ENCODE measurements around the gene CTDSPL.

Gene CTDSPL

DNA sequence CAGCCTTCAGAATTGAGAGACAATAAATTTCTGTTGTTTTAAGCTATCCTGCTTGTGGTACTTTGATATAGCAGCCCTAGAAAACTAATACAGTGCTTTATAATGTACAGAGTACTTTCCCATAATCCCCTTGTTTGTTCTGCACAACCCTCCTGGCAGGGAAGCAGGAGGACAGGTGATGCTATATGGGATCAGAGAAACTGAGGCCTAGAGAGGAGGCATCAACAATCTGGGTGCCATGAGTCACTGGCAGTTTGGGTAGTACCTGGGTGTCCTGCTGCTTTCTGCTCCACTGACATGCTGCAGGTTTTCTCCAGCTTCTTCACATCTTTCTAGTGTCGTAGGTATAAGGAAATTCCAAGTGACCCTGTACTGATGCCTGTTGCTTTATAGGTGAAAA lies 55.0 kb downstream of the CTDSPL start:
- TF ChIP-seq YY1 (IDR thresholded peaks at IDR 0.05; ENCODE audit: insufficient read depth, insufficient read length) (no peak), ZNF274 (IDR thresholded peaks at IDR 0.05; ENCODE audit: low read depth, low read length) (no peak), SUZ12 (IDR thresholded peaks at IDR 0.05; ENCODE audit: extremely low read depth, insufficient read depth, insufficient read length) (no peak)

DNA sequence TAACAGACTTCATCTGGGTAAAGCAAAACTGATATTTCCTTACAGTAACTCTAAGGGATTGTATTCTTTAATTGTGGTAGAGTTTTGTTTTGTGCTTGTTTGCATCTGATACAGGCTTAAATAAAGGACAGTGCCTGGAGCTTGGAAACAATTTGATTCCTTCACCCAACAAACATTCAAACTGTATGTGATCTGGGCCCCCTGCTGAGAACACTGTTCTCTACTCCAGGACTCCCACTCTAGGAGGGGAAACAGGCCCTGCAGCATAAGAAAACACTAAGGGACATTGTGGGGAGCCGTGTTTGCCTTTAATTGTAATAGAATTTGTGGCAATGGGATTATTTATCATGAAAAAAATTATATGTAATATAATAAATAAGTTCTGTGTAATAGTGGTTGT lies 56.9 kb downstream of the CTDSPL start:
- TF ChIP-seq SUZ12 (IDR thresholded peaks at IDR 0.05; ENCODE audit: extremely low read depth, insufficient read depth, insufficient read length) (no peak), YY1 (IDR thresholded peaks at IDR 0.05; ENCODE audit: insufficient read depth, insufficient read length) (no peak), ZNF274 (IDR thresholded peaks at IDR 0.05; ENCODE audit: low read depth, low read length) (no peak)
- Histone ChIP-seq H3K36me3 (ENCODE audit: insufficient read depth, insufficient read length, low read length) (no peaks in the 10 kb centered on the region), H3K9me3 (ENCODE audit: insufficient read depth, low read length) (peaks cover 7% of the 10 kb centered on the region; the same call in 1 of the 2 replicates), H3K4me3 (ENCODE audit: insufficient read length, low read depth) (no peak overlapping the region), H3K4me1 (ENCODE audit: insufficient read depth, insufficient read length) (peaks cover 10% of the 10 kb centered on the region), H3K27me3 (ENCODE audit: insufficient read depth, insufficient read length) (no peaks in the 10 kb centered on the region), H3K9ac (ENCODE audit: insufficient read length, low read depth) (no peak overlapping the region)
- no peak for DNase-seq (ENCODE audit: low read depth, low spot score)

More for the DNA sequence above, 55.0 kb downstream of the CTDSPL start:
- Histone ChIP-seq H3K36me3 (ENCODE audit: insufficient read depth, insufficient read length, low read length) (peaks cover 10% of the 10 kb centered on the region), H3K4me3 (ENCODE audit: insufficient read length, low read depth) (no peak overlapping the region), H3K27me3 (ENCODE audit: insufficient read depth, insufficient read length) (no peaks in the 10 kb centered on the region), H3K9ac (ENCODE audit: insufficient read length, low read depth) (peak overlapping the region; percentile 4), H3K4me1 (ENCODE audit: insufficient read depth, insufficient read length) (peaks cover 4% of the 10 kb centered on the region), H3K9me3 (ENCODE audit: insufficient read depth, low read length) (peaks cover 7% of the 10 kb centered on the region; the same call in 1 of the 2 replicates)
- no peak for DNase-seq (ENCODE audit: low read depth, low spot score)

DNA sequence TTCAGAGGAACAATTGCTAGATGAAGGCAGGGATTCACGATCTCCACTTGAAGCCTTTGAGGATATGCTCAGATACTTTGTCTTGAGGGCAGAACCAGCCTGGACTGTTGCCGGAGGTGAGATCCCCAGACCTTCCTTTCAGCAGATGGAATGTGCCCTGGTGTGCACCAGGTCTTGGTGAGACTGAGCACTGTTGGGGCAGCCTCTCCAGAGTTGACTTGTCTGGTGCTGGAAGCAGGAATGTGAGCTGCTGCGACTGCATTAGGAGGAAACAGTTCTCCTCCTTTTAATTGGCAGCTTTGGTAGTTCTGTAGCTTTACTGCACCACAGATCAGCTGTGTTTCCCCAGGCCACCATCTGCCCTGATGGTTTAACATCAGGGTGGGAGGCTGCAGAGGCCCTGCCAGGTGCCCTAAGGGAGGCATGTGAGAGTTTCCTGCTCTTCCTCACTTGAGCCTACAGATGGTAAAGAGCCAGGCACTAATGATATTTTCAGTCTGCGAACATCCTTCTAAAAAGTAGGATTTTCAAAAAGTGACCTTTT lies 58.5 kb downstream of the CTDSPL start:
- Histone ChIP-seq H3K27me3 (ENCODE audit: insufficient read depth, insufficient read length) (no peaks in the 10 kb centered on the region), H3K4me1 (ENCODE audit: insufficient read depth, insufficient read length) (peaks cover 10% of the 10 kb centered on the region), H3K4me3 (ENCODE audit: insufficient read length, low read depth) (no peak overlapping the region), H3K9ac (ENCODE audit: insufficient read length, low read depth) (no peak overlapping the region), H3K9me3 (ENCODE audit: insufficient read depth, low read length) (peaks cover 1% of the 10 kb centered on the region; the same call in 1 of the 2 replicates), H3K36me3 (ENCODE audit: insufficient read depth, insufficient read length, low read length) (no peaks in the 10 kb centered on the region)
- TF ChIP-seq SUZ12 (IDR thresholded peaks at IDR 0.05; ENCODE audit: extremely low read depth, insufficient read depth, insufficient read length) (no peak), ZNF274 (IDR thresholded peaks at IDR 0.05; ENCODE audit: low read depth, low read length) (no peak), YY1 (IDR thresholded peaks at IDR 0.05; ENCODE audit: insufficient read depth, insufficient read length) (no peak)
- no peak for DNase-seq (ENCODE audit: low read depth, low spot score)

DNA sequence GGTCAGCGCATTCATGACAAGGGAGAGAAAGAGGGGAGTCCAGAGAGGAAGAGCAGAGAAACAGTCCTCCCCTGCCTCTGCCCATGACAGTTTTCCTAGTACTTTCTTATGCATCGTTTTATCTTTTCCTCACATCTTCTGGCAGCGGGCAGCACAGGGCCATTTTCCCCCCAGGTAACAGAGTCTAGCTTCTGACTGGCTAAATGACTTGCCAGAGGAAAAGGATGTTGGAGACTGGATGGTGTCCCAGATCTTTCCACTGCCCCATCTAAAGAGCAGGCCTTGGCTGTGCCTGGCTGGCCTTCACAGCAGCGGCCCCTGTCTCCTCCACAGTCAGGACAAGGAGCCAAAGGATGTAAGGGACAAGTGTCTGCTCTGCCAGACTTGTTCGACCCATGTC lies 59.3 kb downstream of the CTDSPL start:
- Histone ChIP-seq H3K9ac (ENCODE audit: insufficient read length, low read depth) (no peak overlapping the region), H3K4me1 (ENCODE audit: insufficient read depth, insufficient read length) (peaks cover 10% of the 10 kb centered on the region)

DNA sequence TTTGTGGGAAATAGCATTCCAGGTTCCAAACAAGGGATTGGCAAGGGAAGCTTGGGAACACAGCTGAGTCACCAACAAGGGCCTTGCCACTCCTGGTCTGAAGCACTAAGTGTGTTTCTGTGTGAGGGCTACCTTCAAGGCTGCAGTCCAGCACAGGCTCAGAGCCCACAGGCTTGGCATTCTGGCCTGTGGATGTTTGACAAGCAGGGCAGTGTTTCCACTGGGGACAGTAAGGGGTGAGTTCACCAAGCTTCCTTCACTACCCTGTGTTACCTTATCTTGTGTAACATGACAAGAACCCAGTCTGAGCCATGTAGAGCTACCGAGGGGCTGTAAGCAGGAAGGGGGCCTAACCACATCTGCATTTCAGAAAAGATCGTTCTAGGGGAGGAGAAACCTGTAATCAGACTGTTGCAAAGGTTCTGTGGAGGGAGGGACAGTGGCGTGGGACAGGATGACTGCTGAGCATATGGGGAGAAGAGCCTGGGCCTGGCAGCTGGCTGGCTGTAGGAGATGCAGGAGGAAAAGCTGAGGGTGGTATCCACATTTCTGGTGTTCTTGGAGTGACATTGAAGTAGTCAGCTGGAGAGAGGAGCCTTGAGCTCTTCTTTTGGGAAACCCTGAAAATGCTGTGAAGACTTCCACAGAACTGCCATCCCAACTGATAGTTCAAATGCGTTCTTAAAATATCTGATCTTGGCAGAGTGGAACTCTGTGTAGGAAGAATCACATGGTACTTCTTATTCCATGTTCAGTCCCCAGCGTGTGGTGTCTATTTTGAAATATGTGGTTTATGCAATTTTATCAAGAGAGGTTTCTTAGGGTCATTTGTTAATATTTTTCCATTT lies 61.3 kb downstream of the CTDSPL start:
- H3K4me3 ChIP-seq (ENCODE audit: insufficient read length, low read depth): no peak overlapping the region
- H3K9me3 ChIP-seq (ENCODE audit: insufficient read depth, low read length): no peaks in the 10 kb centered on the region
- no peak overlapping the region for H3K9ac ChIP-seq (ENCODE audit: insufficient read length, low read depth)
- H3K4me1 ChIP-seq (ENCODE audit: insufficient read depth, insufficient read length): peaks cover 10% of the 10 kb centered on the region
- TF ChIP-seq YY1 (IDR thresholded peaks at IDR 0.05; ENCODE audit: insufficient read depth, insufficient read length) (no peak), SUZ12 (IDR thresholded peaks at IDR 0.05; ENCODE audit: extremely low read depth, insufficient read depth, insufficient read length) (no peak), ZNF274 (IDR thresholded peaks at IDR 0.05; ENCODE audit: low read depth, low read length) (no peak)
- no peak for DNase-seq (ENCODE audit: low read depth, low spot score)
- H3K27me3 ChIP-seq (ENCODE audit: insufficient read depth, insufficient read length): no peaks in the 10 kb centered on the region
- no peaks in the 10 kb centered on the region for H3K36me3 ChIP-seq (ENCODE audit: insufficient read depth, insufficient read length, low read length)

More for the DNA sequence above, 59.3 kb downstream of the CTDSPL start:
- DNase-seq (ENCODE audit: low read depth, low spot score): no peak
- H3K4me3 ChIP-seq (ENCODE audit: insufficient read length, low read depth): no peak overlapping the region
- no peaks in the 10 kb centered on the region for H3K9me3 ChIP-seq (ENCODE audit: insufficient read depth, low read length)
- H3K27me3 ChIP-seq (ENCODE audit: insufficient read depth, insufficient read length): no peaks in the 10 kb centered on the region
- TF ChIP-seq SUZ12 (IDR thresholded peaks at IDR 0.05; ENCODE audit: extremely low read depth, insufficient read depth, insufficient read length): no peak
- TF ChIP-seq YY1 (IDR thresholded peaks at IDR 0.05; ENCODE audit: insufficient read depth, insufficient read length): no peak
- TF ChIP-seq ZNF274 (IDR thresholded peaks at IDR 0.05; ENCODE audit: low read depth, low read length): no peak
- H3K36me3 ChIP-seq (ENCODE audit: insufficient read depth, insufficient read length, low read length): no peaks in the 10 kb centered on the region

DNA sequence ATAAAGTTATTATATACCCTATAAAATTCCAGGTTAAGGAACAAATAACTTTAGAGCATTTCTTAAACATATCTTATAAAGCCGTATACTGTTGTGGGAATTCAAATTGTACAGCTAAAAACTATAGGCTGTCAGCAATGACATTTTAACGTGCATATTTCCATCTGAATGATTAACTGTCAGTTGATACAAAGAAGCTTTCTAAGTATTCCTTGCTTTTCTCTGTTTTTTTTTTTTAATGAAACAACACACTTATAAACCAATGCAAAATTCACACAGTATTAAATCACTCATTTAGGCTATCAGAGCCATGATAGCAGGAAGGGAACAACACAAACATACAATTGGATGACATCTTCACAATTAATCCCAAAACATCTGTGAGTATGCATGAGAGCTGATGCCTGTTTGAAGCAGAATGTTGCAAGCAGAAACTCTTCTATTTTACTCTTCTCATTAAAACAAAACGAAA lies 61.9 kb downstream of the CTDSPL start:
- Histone ChIP-seq H3K9me3 (ENCODE audit: insufficient read depth, low read length) (no peaks in the 10 kb centered on the region), H3K36me3 (ENCODE audit: insufficient read depth, insufficient read length, low read length) (no peaks in the 10 kb centered on the region), H3K9ac (ENCODE audit: insufficient read length, low read depth) (no peak overlapping the region), H3K4me3 (ENCODE audit: insufficient read length, low read depth) (no peak overlapping the region), H3K27me3 (ENCODE audit: insufficient read depth, insufficient read length) (no peaks in the 10 kb centered on the region), H3K4me1 (ENCODE audit: insufficient read depth, insufficient read length) (peaks cover 10% of the 10 kb centered on the region)
- no peak for DNase-seq (ENCODE audit: low read depth, low spot score)
- TF ChIP-seq SUZ12 (IDR thresholded peaks at IDR 0.05; ENCODE audit: extremely low read depth, insufficient read depth, insufficient read length): no peak

DNA sequence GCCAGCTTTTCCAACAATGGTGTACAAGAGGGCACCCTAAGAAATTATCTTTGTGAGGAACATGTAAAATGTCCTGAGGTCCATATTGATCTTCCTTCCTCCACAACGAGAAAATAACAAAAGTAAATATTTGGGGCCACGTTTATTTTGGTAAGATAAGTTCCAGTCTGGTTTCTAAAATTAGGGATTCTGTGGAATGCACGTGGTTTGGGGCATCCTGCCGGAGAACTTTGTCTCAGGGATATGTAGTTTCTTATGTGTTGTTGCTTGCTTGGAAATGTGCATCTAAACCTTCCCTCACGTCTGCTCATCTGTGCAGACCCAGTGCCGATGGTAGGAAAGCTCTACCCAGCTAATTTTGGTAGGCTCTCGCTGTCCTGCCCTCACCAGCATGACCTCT lies 62.8 kb downstream of the CTDSPL start:
- Histone ChIP-seq H3K27me3 (ENCODE audit: insufficient read depth, insufficient read length) (no peaks in the 10 kb centered on the region), H3K9me3 (ENCODE audit: insufficient read depth, low read length) (peaks cover 5% of the 10 kb centered on the region; the same call in 1 of the 2 replicates), H3K4me1 (ENCODE audit: insufficient read depth, insufficient read length) (peaks cover 10% of the 10 kb centered on the region), H3K9ac (ENCODE audit: insufficient read length, low read depth) (no peak overlapping the region), H3K4me3 (ENCODE audit: insufficient read length, low read depth) (no peak overlapping the region), H3K36me3 (ENCODE audit: insufficient read depth, insufficient read length, low read length) (no peaks in the 10 kb centered on the region)
- TF ChIP-seq YY1 (IDR thresholded peaks at IDR 0.05; ENCODE audit: insufficient read depth, insufficient read length) (no peak), SUZ12 (IDR thresholded peaks at IDR 0.05; ENCODE audit: extremely low read depth, insufficient read depth, insufficient read length) (no peak), ZNF274 (IDR thresholded peaks at IDR 0.05; ENCODE audit: low read depth, low read length) (no peak)
- no peak for DNase-seq (ENCODE audit: low read depth, low spot score)
